H1 (cell line): ENCODE results near the gene SH3PXD2B. TPM values are rescaled to one million over a fixed set of nuclear protein-coding genes. Genes with fewer than 3 reads are reported as not detected.

Experiments used
- ASH2L ChIP-seq: fragments of 200-600, 300-600 bp; sonication (generic); IDR thresholded peaks from one replicate; pipeline ENCODE4 v1.7.1; 2017; ENCODE audit warnings: low read length
- EGR1 ChIP-seq: IDR thresholded peaks from 2 replicates; pipeline ENCODE4 v1.6.1; 2011; ENCODE audit warnings: low read depth, low read length, borderline replicate concordance
- FOSL1 ChIP-seq: IDR thresholded peaks from 2 replicates; pipeline ENCODE4 v1.6.1; 2011; ENCODE audit warnings: mild to moderate bottlenecking, low read depth, low read length, moderate library complexity; ENCODE audit not compliant: insufficient read depth
- GABPA ChIP-seq: IDR thresholded peaks from 2 replicates; pipeline ENCODE4 v1.6.1; 2011; ENCODE audit warnings: mild to moderate bottlenecking, low read length, moderate library complexity, borderline replicate concordance; ENCODE audit not compliant: insufficient read depth
- polyA plus RNA-seq, 7 experiments: library from polyadenylated mRNA; depleted of rRNA in 3 of 7; stranded (reverse) in 5 of 7; unstranded in 2 of 7; fragments of >200 nt in 5 of 7; fragments of 200-250 nt in 2 of 7; gene quantifications; 1 replicate in 5 of 7; 2 replicates in 1 of 7; 4 replicates in 1 of 7; pipeline versions ENCODE4 v1.2.1 to v1.2.3, GENCODE V29; 2011 to 2013; ENCODE audit warnings: missing spikeins in 2 of 7, mixed read lengths in 2 of 7
- total RNA-seq: library from RNA; stranded (reverse); fragmentation: NEBNext Ultra II Directional; extraction: Animal tissue kit (Norgen Biotek cat#: 25700); gene quantifications from 2 replicates; pipeline ENCODE4 v1.2.1, GENCODE V29; 2021

SH3PXD2B gene
- total and polyA plus RNA-seq, 2 of the 8 experiments (the other 6 are each of a cell fraction or from before 2014, with no cell fraction given) = 32.9 to 72.9 TPM

DNA sequence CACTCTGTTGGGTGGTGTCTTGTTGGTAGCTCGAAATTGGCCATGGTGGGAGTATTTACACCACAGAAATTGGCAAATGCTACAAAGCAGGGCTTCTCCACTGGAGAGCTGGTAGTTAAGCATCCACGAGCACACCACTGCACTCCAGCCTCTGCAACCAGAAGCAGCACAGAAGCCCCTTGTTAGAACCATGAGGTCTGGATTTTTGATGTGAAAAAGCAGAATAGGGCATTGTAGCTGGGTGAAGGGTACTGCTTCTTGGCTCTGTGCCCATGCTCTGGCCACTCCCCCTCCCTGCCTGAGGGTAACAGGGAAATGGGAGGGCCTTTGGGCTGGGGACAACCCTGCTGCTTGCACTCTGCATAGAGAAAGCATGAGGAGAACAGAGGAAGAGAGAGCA lies 89.6 kb downstream of the SH3PXD2B start (continued):
- no peak for TF ChIP-seq GABPA
- no peak for TF ChIP-seq FOSL1
- TF ChIP-seq EGR1 = no peak
- no peak for TF ChIP-seq ASH2L
